ENCODE data around the gene ZNF552.
"Not testable (repeated sequence)": the region's sequence is repeated elsewhere in the genome, so short reads cannot be mapped to it uniquely, and the experiment has no call there.

The ZNF552 gene

DNA sequence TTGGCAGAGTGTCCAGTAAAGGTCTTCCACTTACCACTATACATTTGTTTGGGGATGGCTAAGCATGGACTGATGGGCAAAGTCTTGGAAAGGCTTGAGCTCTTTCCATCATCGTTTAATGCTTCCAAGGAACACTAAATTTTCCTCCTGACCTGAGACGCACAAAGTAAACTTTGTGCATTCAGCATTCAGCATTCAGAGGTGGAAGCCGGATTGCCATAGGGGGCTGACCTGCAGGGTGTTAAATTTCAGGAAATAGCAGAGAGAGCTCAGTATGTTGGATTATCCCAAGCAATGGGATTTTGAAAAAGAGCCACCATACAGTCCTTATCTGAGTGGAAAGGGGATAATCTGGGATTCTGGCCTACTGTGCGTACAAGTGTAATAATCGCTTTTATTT, 14.0 kb downstream of the ZNF552 start:
- Histone ChIP-seq H3K23ac (ENCODE audit: low read length) (peak overlapping the region; percentile 45), H3K9ac (ENCODE audit: low read length) (no peak overlapping the region), H3K4me1 (ENCODE audit: control insufficient read depth, low read depth, low read length) (peaks cover 13% of the 10 kb centered on the region), H3K27ac (ENCODE audit: low read depth, low read length) (no peak overlapping the region), H3K56ac (ENCODE audit: low read length) (peak overlapping the region; percentile 18), H3K4ac (ENCODE audit: low read depth, low read length) (no peak overlapping the region), H2BK5ac (ENCODE audit: low read length) (no peak overlapping the region), H3K36me3 (ENCODE audit: control insufficient read depth, insufficient read depth, low read length) (no peaks in the 10 kb centered on the region), H3K79me1 (ENCODE audit: low read length) (peaks cover under 1% of the 10 kb centered on the region), H3K4me3 (ENCODE audit: low read length) (no peak overlapping the region), H3K4me2 (ENCODE audit: low read length) (no peak overlapping the region), H4K5ac (ENCODE audit: low read length) (no peak overlapping the region), H3K79me2 (ENCODE audit: control insufficient read depth, insufficient read depth, low read length) (no peaks in the 10 kb centered on the region), H2BK120ac (ENCODE audit: low read depth, low read length) (no peak overlapping the region), H3K18ac (ENCODE audit: low read length) (no peak overlapping the region), H4K8ac (ENCODE audit: low read depth, low read length) (no peak overlapping the region), H2BK15ac (replicated peaks; ENCODE audit: low read depth) (no peak overlapping the region), H2AK5ac (ENCODE audit: low read length) (no peak overlapping the region), H3K27me3 (ENCODE audit: insufficient read depth, low read length, poor library complexity) (no peaks in the 10 kb centered on the region)
- no CpG with 5 or more reads among the region's 5 CpGs for WGBS (ENCODE audit: extremely low coverage, insufficient coverage, low lambda C conversion rate)
- peak; percentile 34 for DNase-seq

DNA sequence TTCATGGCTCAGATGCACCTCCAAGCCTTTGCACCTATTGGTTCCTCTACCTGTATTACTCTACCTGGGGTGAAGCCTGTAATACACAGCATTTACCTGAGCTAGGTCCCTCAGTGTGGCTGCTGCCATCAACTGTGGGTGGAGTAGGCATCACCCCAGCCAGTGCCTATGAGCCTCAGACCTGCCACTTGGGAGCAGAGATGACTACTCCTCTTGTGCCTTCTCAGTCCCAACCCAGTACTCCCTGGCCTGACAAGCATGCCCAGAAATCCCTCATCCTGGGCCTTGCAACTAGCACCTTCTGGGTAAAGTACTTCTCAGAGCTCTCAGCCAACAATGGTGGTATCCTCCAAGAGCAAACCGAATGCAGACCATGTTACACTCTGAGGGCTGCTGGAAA, 18.1 kb downstream of the ZNF552 start:
- not testable (repeated sequence) for H3K4me1 ChIP-seq (ENCODE audit: control insufficient read depth, low read depth, low read length); H2BK120ac ChIP-seq (ENCODE audit: low read depth, low read length); H3K56ac ChIP-seq (ENCODE audit: low read length); H2AK5ac ChIP-seq (ENCODE audit: low read length); H4K5ac ChIP-seq (ENCODE audit: low read length); H3K4ac ChIP-seq (ENCODE audit: low read depth, low read length); H3K4me3 ChIP-seq (ENCODE audit: low read length); H3K18ac ChIP-seq (ENCODE audit: low read length); DNase-seq; H4K8ac ChIP-seq (ENCODE audit: low read depth, low read length); H3K23ac ChIP-seq (ENCODE audit: low read length); H2BK5ac ChIP-seq (ENCODE audit: low read length); H3K27ac ChIP-seq (ENCODE audit: low read depth, low read length); H3K27me3 ChIP-seq (ENCODE audit: insufficient read depth, low read length, poor library complexity); H3K79me1 ChIP-seq (ENCODE audit: low read length); H3K4me2 ChIP-seq (ENCODE audit: low read length); H3K9ac ChIP-seq (ENCODE audit: low read length); H3K36me3 ChIP-seq (ENCODE audit: control insufficient read depth, insufficient read depth, low read length); H2BK15ac ChIP-seq (replicated peaks; ENCODE audit: low read depth); H3K79me2 ChIP-seq (ENCODE audit: control insufficient read depth, insufficient read depth, low read length)
- WGBS (ENCODE audit: extremely low coverage, insufficient coverage, low lambda C conversion rate) = no CpG with 5 or more reads among the region's 1 CpG

DNA sequence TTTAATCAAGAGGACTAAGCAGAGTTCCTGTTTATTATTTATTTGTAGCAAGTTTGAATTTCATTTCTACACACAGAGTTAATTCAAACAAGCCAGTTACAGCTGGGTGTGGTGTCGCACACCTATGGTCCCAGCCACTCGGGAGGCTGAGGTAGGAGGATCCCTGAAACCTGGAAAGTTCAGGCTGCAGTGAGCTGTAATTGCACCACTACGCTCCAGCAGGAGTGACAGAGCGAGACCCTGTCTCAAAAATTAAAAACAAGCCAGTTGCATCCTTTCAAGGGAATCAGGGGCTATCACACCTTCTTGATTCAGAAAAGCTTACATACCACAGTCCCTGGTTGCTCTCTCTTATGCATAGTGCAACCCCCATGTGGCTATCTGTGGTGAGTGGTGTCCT, 25.4 kb downstream of the ZNF552 start:
- no peak overlapping the region for H3K4ac ChIP-seq (ENCODE audit: low read depth, low read length)
- no peak overlapping the region for H2AK5ac ChIP-seq (ENCODE audit: low read length)
- H3K23ac ChIP-seq (ENCODE audit: low read length) = no peak overlapping the region
- H3K27me3 ChIP-seq (ENCODE audit: insufficient read depth, low read length, poor library complexity) = no peaks in the 10 kb centered on the region
- no peaks in the 10 kb centered on the region for H3K4me1 ChIP-seq (ENCODE audit: control insufficient read depth, low read depth, low read length)
- no peak overlapping the region for H3K9ac ChIP-seq (ENCODE audit: low read length)
- no peaks in the 10 kb centered on the region for H3K79me2 ChIP-seq (ENCODE audit: control insufficient read depth, insufficient read depth, low read length)
- no peak overlapping the region for H3K18ac ChIP-seq (ENCODE audit: low read length)
- H2BK5ac ChIP-seq (ENCODE audit: low read length) = no peak overlapping the region
- no peak overlapping the region for H3K56ac ChIP-seq (ENCODE audit: low read length)
- H3K36me3 ChIP-seq (ENCODE audit: control insufficient read depth, insufficient read depth, low read length) = peaks cover 3% of the 10 kb centered on the region
- DNase-seq = no peak
- H3K79me1 ChIP-seq (ENCODE audit: low read length) = peaks cover 6% of the 10 kb centered on the region
- no peak overlapping the region for H4K5ac ChIP-seq (ENCODE audit: low read length)
- H4K8ac ChIP-seq (ENCODE audit: low read depth, low read length) = no peak overlapping the region
- WGBS (ENCODE audit: extremely low coverage, insufficient coverage, low lambda C conversion rate) = no CpG with 5 or more reads among the region's 4 CpGs
- H2BK120ac ChIP-seq (ENCODE audit: low read depth, low read length) = no peak overlapping the region
- H3K27ac ChIP-seq (ENCODE audit: low read depth, low read length) = no peak overlapping the region
- H2BK15ac ChIP-seq (replicated peaks; ENCODE audit: low read depth) = no peak overlapping the region
- no peak overlapping the region for H3K4me3 ChIP-seq (ENCODE audit: low read length)
- H3K4me2 ChIP-seq (ENCODE audit: low read length) = no peak overlapping the region

DNA sequence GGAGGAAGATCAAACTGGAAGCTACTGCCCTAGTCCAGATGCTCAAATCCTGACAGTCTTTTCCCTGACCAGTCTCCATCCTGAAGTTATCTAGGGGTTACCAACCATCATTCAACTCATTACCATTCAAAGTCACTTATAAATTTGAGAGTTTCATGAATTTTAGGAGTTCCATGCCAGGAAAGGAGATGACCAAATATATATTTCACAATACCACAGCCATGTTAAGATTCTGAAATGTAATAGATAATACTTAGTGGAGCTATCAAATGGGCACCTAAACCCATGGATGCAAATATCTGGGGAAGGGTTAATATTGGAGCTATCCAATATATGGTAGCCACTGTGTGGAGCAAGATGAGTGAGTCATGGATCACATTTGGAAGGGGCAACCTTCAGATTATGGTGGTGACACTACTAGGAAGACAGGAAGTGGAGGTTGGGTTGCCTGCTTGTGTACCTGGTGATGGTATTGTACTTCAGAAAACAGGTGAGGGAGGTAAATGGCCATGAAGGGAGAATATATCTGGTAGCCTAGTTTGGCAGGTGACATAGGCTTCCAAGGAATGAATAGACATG, 26.5 kb downstream of the ZNF552 start:
- H3K36me3 ChIP-seq (ENCODE audit: control insufficient read depth, insufficient read depth, low read length) = peaks cover 3% of the 10 kb centered on the region
- H3K4me2 ChIP-seq (ENCODE audit: low read length) = no peak overlapping the region
- no peak overlapping the region for H2BK15ac ChIP-seq (replicated peaks; ENCODE audit: low read depth)
- no peaks in the 10 kb centered on the region for H3K4me1 ChIP-seq (ENCODE audit: control insufficient read depth, low read depth, low read length)
- DNase-seq = no peak
- H3K4me3 ChIP-seq (ENCODE audit: low read length) = no peak overlapping the region
- no peak overlapping the region for H3K27ac ChIP-seq (ENCODE audit: low read depth, low read length)
- no peak overlapping the region for H2BK5ac ChIP-seq (ENCODE audit: low read length)
- no peak overlapping the region for H4K5ac ChIP-seq (ENCODE audit: low read length)
- H3K18ac ChIP-seq (ENCODE audit: low read length) = no peak overlapping the region
- no peaks in the 10 kb centered on the region for H3K79me2 ChIP-seq (ENCODE audit: control insufficient read depth, insufficient read depth, low read length)
- H3K23ac ChIP-seq (ENCODE audit: low read length) = no peak overlapping the region
- H3K9ac ChIP-seq (ENCODE audit: low read length) = no peak overlapping the region
- H2AK5ac ChIP-seq (ENCODE audit: low read length) = no peak overlapping the region
- H3K27me3 ChIP-seq (ENCODE audit: insufficient read depth, low read length, poor library complexity) = no peaks in the 10 kb centered on the region
- H3K4ac ChIP-seq (ENCODE audit: low read depth, low read length) = no peak overlapping the region
- H4K8ac ChIP-seq (ENCODE audit: low read depth, low read length) = no peak overlapping the region
- H3K56ac ChIP-seq (ENCODE audit: low read length) = no peak overlapping the region
- no peak overlapping the region for H2BK120ac ChIP-seq (ENCODE audit: low read depth, low read length)
- H3K79me1 ChIP-seq (ENCODE audit: low read length) = peaks cover 6% of the 10 kb centered on the region

DNA sequence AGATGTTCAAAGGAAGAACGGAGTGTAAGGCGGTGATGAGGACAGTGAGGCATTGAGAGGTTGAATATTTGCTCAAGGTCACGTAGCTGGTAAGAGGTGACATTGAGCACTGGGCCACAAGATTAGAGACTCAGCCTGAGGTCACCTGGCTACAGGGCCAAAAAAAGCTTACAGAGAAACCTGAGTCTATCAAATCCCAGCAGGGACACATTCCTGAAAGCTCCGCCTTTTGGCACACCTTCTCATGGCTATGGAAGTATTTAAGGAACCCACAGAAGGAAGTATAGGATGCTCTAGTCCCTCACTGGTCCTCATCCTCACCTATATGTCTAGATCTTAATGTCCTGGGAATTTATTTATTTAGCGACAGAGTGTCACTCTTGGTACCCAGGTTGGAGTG, 27.8 kb downstream of the ZNF552 start:
- Histone ChIP-seq H2BK5ac (ENCODE audit: low read length) (no peak overlapping the region), H3K4ac (ENCODE audit: low read depth, low read length) (no peak overlapping the region), H2BK15ac (replicated peaks; ENCODE audit: low read depth) (no peak overlapping the region), H3K27me3 (ENCODE audit: insufficient read depth, low read length, poor library complexity) (no peaks in the 10 kb centered on the region), H3K4me2 (ENCODE audit: low read length) (no peak overlapping the region), H3K79me2 (ENCODE audit: control insufficient read depth, insufficient read depth, low read length) (no peaks in the 10 kb centered on the region), H4K8ac (ENCODE audit: low read depth, low read length) (no peak overlapping the region), H4K5ac (ENCODE audit: low read length) (no peak overlapping the region), H3K79me1 (ENCODE audit: low read length) (peaks cover 6% of the 10 kb centered on the region), H3K4me1 (ENCODE audit: control insufficient read depth, low read depth, low read length) (no peaks in the 10 kb centered on the region), H3K4me3 (ENCODE audit: low read length) (no peak overlapping the region), H3K9ac (ENCODE audit: low read length) (no peak overlapping the region), H3K23ac (ENCODE audit: low read length) (no peak overlapping the region), H3K36me3 (ENCODE audit: control insufficient read depth, insufficient read depth, low read length) (peaks cover 3% of the 10 kb centered on the region), H3K18ac (ENCODE audit: low read length) (no peak overlapping the region), H2BK120ac (ENCODE audit: low read depth, low read length) (no peak overlapping the region), H2AK5ac (ENCODE audit: low read length) (no peak overlapping the region), H3K56ac (ENCODE audit: low read length) (no peak overlapping the region), H3K27ac (ENCODE audit: low read depth, low read length) (no peak overlapping the region)
- no CpG with 5 or more reads among the region's 5 CpGs for WGBS (ENCODE audit: extremely low coverage, insufficient coverage, low lambda C conversion rate)
- DNase-seq = peak; percentile 65

DNA sequence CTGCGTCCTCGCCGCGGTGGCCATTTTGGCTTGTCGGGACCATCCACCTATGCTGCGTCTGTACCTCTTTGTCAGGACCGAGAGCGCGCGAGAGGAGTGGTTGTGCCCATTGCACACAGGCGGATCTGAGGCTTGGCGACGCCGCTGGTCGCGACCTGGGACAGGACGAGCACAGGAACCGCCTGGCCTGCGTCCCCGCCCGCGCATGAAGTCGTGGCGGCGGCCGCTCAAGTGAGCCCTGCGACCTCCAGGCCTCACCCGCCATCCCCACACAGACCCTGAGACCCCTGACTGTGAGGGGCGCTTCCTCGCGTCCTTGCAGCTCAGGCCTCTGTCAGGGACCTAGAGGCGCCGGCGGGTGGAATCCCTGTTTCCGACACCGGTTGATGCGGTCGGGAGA, 28.4 kb downstream of the ZNF552 start:
- no peaks in the 10 kb centered on the region for H3K4me1 ChIP-seq (ENCODE audit: control insufficient read depth, low read depth, low read length)
- peaks cover 7% of the 10 kb centered on the region for H3K79me1 ChIP-seq (ENCODE audit: low read length)
- H4K8ac ChIP-seq (ENCODE audit: low read depth, low read length) = no peak overlapping the region
- H3K4ac ChIP-seq (ENCODE audit: low read depth, low read length) = no peak overlapping the region
- H2BK5ac ChIP-seq (ENCODE audit: low read length) = no peak overlapping the region
- H3K36me3 ChIP-seq (ENCODE audit: control insufficient read depth, insufficient read depth, low read length) = peaks cover 3% of the 10 kb centered on the region
- no peak overlapping the region for H2AK5ac ChIP-seq (ENCODE audit: low read length)
- WGBS (ENCODE audit: extremely low coverage, insufficient coverage, low lambda C conversion rate) = no CpG with 5 or more reads among the region's 38 CpGs
- no peak for DNase-seq
- no peaks in the 10 kb centered on the region for H3K79me2 ChIP-seq (ENCODE audit: control insufficient read depth, insufficient read depth, low read length)
- H3K23ac ChIP-seq (ENCODE audit: low read length) = no peak overlapping the region
- H3K18ac ChIP-seq (ENCODE audit: low read length) = no peak overlapping the region
- H2BK120ac ChIP-seq (ENCODE audit: low read depth, low read length) = no peak overlapping the region
- H3K4me3 ChIP-seq (ENCODE audit: low read length) = no peak overlapping the region
- H3K27ac ChIP-seq (ENCODE audit: low read depth, low read length) = peak overlapping the region; percentile 40
- no peak overlapping the region for H4K5ac ChIP-seq (ENCODE audit: low read length)
- no peaks in the 10 kb centered on the region for H3K27me3 ChIP-seq (ENCODE audit: insufficient read depth, low read length, poor library complexity)
- no peak overlapping the region for H3K9ac ChIP-seq (ENCODE audit: low read length)
- no peak overlapping the region for H2BK15ac ChIP-seq (replicated peaks; ENCODE audit: low read depth)
- H3K4me2 ChIP-seq (ENCODE audit: low read length) = no peak overlapping the region
- no peak overlapping the region for H3K56ac ChIP-seq (ENCODE audit: low read length)
